ENCODE measurements around the gene ENC1. TPM values are rescaled to one million over a fixed set of nuclear protein-coding genes. Genes with fewer than 3 reads are reported as not detected.

ENC1 gene
- total and polyA plus RNA-seq, 10 of the 15 experiments (the other 5 are each of a cell fraction or from before 2014, with no cell fraction given), result 8.2 to 55.5 (median 32.1) TPM

- TF ChIP-seq ATF2 (IDR thresholded peaks at IDR 0.05; ENCODE audit: low read length) (peak; percentile 72), ZSCAN29 (IDR thresholded peaks at IDR 0.05) (no peak), RBBP5 (conservative IDR thresholded peaks at IDR 0.05) (no peak), JUND (IDR thresholded peaks at IDR 0.05; ENCODE audit: low read depth, low read length) (peak; percentile 79), USF2 (IDR thresholded peaks at IDR 0.05; ENCODE audit: borderline replicate concordance, low read depth, low read length) (no peak), ZBTB33 (IDR thresholded peaks at IDR 0.05) (no peak), EED (IDR thresholded peaks at IDR 0.05; ENCODE audit: low read depth) (peak; percentile 82), ZNF592 (IDR thresholded peaks at IDR 0.05) (no peak), LARP7 (IDR thresholded peaks at IDR 0.05) (no peak), SMAD5 (IDR thresholded peaks at IDR 0.05; ENCODE audit: low read depth) (no peak), USF1 (IDR thresholded peaks at IDR 0.05; ENCODE audit: borderline replicate concordance, extremely low read length, insufficient read depth, low read depth, low read length) (no peak), CEBPB (IDR thresholded peaks at IDR 0.05; ENCODE audit: borderline replicate concordance in 1 of 2, low read depth in 2 of 2, low read length in 2 of 2) (no peak; a peak in 1 of 4 replicates), MYB (IDR thresholded peaks at IDR 0.05; ENCODE audit: borderline replicate concordance, low read depth, low read length) (no peak), MAX (IDR thresholded peaks at IDR 0.05; ENCODE audit: low read depth, low read length) (no peak), YY1 (IDR thresholded peaks at IDR 0.05; ENCODE audit: low read depth, low read length) (0 out of 2 replicates have a peak, but pooled peaks have one; percentile 23), CBX5 (IDR thresholded peaks at IDR 0.05; ENCODE audit: low read depth) (no peak), NFIC (IDR thresholded peaks at IDR 0.05; ENCODE audit: low read depth, low read length) (peak; percentile 87; the same call in 1 of the 2 replicates), NFYB (IDR thresholded peaks at IDR 0.05; ENCODE audit: insufficient read depth, low read depth, low read length) (no peak)
Measured at GRCh38 chr5:74622122-74622521, 18.4 kb downstream of the ENC1 start (continued).

Data from GM12878 (cell line).